Measurements from ENCODE around the gene FBXL7.

DNA sequence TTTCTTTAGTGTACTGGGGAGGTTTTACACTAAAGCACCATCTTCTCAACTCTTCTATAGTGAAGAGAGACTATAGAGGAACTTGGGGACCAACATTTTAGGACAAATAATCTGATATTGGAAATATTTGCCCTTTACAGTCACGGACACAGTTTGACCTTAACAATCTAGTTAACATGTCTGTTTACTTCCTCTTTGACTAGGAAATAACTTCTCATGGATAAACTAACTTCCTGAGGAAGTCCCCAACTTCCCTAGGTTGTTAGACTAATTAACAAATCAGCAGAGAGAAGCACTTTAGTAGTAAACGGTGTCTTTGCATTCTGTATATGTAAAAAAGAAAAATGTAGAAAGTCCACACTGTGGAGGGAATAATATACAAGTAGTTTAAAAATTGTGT is 127.7 kb downstream of the FBXL7 start:
- TF ChIP-seq CTCF (conservative IDR thresholded peaks at IDR 0.05) (no peak), EZH2 (IDR thresholded peaks at IDR 0.05; ENCODE audit: low read depth) (no peak)
